ENCODE data around the gene MXD1. TPM values are rescaled to one million over a fixed set of nuclear protein-coding genes. Genes with fewer than 3 reads are reported as not detected.

The MXD1 gene
- total RNA-seq, 1 donor from 2014 or later = 18.9 TPM

DNA sequence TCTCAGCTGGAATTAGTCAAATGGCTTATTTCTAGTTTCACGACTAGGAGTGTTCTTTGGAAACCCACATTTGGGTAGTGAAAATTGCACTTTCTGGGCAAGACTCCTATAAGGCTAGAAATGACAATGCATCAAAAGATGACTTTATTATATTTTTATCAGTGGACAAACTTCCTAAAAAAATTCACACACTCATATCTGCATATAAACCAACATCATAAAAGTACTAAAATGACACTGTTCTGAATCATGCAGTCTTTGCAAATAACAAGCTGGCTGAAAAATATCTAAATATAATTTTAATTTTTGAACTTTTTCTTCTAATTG lies 17.6 kb downstream of the MXD1 start:
- intact Hi-C loops (cut with micrococcal nuclease) = no loop called here

DNA sequence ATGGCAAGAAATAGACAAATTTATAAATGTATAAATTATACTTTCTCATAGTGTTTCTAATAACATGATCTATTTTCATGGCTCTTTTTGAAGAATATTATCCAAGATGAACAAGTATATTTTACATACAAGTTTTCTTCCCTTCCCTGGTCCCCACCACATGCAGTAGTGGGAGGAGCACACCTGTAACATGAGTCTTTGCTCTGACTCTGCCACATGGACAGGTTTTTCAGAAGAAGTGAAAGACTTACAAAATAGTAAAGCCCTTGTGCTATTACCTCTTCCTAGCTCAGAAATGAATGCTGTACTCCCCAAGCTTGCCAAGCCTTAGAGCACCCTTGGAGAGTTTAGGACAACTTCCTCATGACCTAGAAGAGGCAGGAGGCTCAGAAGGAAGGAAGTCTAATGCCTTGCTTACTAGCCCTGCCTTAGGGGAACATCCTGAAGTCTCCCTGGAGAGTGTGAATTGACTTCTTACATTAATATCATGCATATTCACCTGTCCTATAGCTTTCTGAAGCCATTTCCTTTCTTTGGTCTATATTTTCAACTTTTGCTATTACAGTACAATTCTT lies 18.4 kb downstream of the MXD1 start:
- intact Hi-C loops (cut with micrococcal nuclease) = no loop called here

DNA sequence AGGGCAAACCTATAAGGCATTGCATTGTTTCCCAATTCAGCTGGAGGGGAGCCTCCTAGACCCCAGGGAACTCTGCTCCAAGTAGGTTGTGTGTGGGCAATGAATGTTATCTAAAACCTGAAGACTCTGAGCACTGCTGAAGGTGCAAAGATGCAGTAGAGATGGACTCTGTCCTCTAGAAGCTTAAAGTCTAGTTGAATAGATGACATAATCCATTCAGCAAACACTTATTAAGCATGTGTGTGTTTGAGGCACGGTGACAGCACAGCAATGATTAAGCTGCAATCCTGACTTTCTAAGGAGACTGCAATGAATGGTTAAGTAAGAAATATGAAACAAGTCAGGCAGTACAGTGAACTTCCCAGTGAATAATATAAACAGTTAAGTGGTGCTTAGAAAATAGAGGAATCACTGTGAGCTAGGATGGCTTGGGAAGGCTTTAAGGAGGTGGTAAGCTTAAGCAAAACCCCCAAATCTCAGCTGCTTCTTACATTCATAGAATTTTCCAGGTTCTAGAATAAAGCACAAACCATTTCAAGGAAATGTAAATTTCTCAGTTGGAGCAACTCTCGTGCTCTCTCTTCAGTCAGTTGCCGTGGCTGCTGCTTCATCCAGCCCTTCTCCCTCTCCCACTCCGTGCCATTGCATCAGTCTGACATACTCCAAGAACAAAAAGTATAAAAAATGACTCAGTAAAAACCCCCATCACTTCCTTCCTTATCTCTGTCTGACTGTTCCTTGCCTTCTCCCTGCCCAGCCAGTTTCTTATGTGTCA lies 19.1 kb downstream of the MXD1 start:
- intact Hi-C loops (cut with micrococcal nuclease) = no loop called here

DNA sequence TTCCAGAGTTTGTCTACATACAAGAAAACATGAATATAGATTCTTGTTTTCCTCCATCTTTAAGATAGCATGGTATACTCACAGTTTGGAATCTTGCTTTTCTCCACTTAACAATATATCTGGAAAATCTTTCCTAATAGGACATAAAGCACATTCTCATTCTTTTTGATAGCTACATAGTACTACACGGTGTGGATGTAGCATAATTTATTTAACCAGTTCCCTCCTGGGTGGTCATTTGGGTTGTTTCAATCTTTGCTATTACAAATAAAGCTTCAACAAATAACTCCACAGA lies 19.7 kb downstream of the MXD1 start:
- intact Hi-C loops (cut with micrococcal nuclease) = no loop called here

DNA sequence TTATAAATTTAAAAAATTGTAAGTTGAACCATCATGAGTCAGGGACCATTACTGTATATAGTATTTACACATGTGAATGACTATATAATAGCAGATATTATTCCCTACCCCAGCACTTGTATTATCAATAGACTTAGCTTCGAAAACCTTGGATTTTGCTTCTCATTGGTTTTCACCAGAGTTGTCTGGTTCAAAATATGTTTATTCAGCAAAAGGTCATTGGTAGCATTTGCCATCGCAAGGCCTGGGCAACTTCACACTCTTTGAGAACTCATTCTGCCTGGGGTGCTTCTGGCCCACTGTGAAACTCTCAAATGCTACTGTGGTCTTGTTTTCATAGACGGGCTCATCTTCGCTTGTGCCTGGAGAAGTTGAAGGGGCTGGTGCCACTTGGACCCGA lies 20.1 kb downstream of the MXD1 start:
- intact Hi-C loops (cut with micrococcal nuclease) = no loop called here

DNA sequence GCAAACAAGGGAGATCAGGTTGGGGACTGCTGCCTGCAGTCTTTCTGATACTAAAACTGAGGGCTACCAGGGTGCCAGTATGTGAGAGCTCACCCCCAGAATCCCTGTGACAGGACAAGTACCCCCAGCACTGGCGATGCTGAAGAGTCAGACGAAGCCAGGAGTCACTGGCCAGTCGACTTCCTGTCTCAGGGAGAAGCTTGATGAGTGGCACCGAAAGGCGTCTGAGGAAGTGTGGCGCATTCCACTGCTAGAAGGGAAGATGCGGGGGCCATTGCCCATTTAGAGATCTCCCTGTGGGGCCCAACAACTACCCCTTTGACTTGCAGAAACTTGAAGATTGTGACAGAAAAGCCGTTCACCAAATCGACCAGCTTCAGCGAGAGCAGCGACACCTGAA lies 22.0 kb downstream of the MXD1 start:
- intact Hi-C loops (cut with micrococcal nuclease) = no loop called here

DNA sequence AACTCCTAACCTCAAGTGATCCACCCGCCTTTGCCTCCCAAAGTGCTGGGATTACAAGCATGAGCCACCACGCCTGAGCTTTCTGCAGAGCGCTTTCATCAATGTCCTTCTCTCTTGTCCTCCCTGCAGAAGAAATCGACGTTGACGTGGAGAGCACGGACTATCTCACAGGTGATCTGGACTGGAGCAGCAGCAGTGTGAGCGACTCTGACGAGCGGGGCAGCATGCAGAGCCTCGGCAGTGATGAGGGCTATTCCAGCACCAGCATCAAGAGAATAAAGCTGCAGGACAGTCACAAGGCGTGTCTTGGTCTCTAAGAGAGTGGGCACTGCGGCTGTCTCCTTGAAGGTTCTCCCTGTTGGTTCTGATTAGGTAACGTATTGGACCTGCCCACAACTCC lies 23.1 kb downstream of the MXD1 start:
- intact Hi-C loops (cut with micrococcal nuclease) = no loop called here

DNA sequence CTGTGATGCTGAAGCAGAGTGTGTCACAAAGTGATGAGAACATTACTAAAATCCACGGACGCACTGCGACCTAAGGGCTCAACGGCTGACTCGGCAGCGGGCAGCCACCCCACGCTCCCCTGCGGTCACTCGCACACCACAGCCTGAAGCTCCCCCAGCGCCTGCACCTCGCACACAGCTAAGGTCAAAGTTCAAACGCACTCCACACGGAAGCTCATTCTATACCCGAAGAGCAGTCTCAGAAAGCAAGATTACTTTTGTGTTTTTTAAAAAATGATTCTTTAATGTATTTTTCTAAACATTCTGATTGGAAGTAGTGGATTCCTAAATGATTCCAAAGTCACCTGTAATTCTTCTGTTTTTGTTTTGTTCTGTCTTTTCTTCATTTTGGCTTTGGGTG lies 24.8 kb downstream of the MXD1 start:
- intact Hi-C loops (cut with micrococcal nuclease) = no loop called here

DNA sequence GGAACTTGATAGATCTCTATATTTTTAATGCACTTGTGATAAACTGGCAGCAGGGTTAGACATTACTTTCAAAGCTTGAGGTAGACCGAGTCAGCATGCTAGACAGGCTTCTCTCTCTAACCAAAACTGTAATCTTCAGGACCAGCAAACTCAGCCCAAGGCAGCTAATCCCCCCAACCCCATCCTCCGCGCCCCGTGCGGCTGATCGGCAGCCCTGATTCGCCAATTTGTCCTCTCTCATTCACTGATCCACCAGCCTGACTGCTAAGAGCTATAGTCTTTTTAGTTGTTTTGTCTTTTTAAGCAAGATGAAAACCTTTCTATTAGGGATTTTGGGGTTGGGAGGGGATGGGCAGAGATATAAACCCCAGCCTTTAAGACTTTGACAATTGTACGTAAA lies 25.8 kb downstream of the MXD1 start:
- intact Hi-C loops (cut with micrococcal nuclease) = no loop called here

DNA sequence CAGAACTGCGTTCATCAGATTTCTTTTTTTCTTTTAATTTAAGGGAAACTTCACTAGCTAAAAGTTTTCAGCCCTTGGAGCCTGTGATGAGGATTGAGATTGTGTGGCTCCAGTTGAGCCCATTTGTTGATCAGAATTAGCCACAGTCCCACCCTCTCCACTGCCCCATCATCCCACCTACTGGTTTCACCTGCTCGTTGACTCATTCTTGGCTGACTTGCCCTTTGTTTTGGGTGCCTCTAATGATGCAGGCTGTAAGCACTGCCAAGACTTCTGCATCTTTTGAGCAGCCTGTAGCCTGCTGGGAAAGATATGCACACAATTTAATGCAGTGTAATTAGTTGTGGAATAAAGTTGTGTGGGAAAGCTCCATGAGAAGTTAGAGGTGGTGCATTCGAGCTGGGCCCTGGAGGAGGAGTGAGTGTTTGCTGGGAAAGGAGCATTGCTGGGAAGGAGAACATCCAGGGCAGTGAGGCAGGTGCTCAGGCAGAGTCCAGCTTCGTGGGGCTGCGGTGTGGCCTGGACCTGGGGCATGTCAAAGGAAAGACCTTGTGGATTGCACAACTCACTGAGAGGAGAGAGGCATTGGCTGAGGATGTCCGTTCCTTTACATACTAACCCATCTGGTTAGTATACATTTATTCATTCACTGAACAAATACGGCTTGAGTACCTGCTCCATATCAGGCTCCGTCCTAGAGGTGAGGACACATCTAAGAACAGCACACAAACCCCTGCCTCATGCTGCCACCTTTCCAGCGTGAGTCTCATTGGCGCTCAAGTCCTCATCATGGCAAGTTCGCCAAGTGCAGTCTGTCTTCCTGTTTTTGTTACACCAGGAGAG lies 28.3 kb downstream of the MXD1 start:
- intact Hi-C loops (cut with micrococcal nuclease) = no loop called here

DNA sequence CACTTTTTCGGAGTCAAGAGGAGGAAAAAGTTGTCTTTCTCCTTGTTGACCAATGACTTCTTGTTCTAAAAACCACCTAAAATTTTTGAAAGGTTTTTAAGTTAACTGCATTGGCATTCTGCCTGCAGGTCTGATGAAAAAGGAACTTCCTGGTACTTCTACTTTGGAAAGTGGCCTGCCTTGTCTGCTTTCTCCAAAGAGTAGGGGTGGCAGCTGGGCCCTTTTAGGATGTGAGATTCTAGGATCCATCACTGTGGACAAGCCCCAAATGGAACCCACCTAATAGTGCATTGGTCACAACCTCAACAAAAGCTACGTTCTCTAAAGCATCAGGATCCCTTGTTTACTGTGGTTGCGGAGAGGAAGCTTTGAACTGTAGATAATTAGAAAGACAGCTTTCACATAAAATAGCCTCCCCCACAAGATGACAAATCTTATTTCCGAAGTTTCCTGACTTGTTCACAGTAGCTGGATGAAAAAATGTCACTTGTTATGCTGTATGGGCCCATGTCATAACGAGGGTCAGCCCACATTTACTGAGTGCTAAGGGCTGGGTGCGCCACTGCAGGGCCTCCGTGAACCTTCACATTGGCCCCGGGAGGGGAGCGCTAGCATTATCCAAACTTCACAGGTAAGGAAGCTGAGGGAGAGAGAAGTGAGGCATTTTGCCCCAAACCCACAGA lies 29.1 kb downstream of the MXD1 start:
- intact Hi-C loops (cut with micrococcal nuclease) = no loop called here

DNA sequence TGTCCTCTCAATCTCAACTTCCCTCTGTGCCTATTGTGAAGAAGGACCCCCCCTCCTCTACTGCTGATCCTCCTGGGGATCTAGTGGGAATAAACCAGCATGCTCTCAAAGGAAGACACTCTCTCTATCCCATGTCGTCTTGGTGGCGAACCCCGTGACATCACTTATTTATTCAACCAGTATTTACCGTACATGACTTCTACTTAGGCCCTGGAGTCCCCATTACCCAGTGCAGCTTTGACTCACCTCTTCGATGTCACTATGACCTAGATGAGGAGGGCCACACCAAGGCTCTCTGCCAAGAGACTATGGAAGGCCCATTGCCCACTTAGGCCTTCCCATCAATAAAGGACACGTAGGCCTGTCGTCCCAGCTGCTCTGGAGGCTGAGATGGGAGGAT lies 29.8 kb downstream of the MXD1 start:
- intact Hi-C loops (cut with micrococcal nuclease) = no loop called here

DNA sequence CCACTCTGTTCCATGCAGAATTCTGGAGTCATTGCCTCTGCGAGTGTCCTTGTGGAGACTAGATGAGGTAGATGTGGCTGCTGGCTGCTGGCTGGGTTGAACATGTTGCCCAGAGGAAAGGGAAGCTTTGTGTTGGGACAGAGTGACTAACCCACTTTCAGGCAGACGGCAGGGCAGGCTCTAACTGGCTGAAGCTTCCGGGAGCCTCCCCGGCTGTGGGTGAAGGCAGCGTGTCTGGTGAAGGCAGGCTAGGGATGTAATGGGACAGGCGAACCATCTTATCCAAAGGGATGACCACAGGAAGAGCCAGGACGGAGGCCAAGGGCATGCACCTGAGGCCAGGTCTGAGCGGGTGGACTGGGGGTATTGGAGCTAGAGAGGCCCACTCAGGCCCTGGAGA lies 30.5 kb downstream of the MXD1 start:
- intact Hi-C loops (cut with micrococcal nuclease) = no loop called here

DNA sequence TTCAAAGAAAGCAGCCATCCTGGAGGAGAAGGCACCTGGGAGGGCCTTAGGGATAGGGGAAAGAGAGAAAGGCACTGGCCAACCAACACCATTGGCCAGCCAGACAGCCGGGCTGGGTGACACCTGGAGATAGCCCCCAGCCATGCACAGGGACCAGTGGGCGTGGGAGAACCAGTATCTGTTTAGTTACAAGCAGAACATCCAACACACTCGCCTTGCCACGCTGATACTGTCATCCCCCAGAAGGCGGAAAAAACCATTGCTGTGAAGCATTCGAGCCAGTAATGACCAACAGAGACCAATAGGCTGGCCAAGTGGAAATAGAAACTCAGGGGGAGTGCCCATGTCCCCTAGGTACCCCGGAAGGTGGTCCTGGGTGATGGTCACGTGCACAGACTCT lies 31.0 kb downstream of the MXD1 start:
- intact Hi-C loops (cut with micrococcal nuclease) = loop anchor here (2.0 kb wide), 1 partner anchor 31 kb away; the partner anchor contains the start of gene MXD1

DNA sequence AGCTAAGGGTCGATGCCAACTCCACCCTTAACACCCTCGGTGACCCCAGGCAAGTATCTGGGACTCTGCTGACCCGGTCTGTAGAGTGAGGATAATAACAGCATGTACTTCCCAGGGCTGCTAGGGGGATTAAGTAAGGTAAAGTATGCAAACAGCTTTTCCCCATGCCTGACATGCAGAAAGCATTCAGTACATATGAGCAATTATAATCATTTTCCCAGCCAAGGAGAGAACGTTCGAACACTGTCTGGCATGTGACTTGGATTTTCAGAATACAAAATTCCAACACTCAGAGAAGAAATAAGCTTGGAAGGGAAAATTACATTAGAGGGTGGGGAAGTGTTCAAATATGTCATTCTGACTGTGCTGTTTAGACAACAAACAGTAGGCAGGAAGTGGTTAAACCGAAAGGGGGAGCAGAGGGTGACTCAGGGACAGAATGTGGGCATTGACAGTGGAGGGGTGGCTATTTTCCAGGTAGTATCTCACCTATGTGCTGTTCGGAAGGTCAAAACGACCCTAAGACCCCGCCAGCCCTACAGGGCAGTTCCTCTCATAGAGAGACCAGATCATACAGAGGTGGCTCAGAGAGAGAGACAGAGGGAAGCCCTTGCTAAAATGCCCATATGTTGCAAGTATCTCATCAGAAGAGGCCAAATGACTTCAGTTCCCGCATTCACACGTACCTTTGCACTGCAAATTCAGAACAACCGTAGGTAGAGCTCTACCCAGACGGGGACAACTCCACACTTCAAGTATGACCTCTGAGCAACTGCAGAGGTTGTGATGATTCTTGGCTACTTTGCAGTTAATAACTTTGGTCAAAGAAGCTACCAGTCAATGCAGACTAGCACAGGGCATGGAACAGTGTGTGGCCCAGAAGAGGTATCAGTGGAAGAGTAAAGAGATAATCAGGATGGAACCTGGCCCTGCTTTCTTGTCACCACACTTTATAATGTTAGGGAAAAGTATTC lies 31.7 kb downstream of the MXD1 start:
- intact Hi-C loops (cut with micrococcal nuclease) = loop anchor here (2.0 kb wide), 1 partner anchor 32 kb away; the partner anchor contains the start of gene MXD1

DNA sequence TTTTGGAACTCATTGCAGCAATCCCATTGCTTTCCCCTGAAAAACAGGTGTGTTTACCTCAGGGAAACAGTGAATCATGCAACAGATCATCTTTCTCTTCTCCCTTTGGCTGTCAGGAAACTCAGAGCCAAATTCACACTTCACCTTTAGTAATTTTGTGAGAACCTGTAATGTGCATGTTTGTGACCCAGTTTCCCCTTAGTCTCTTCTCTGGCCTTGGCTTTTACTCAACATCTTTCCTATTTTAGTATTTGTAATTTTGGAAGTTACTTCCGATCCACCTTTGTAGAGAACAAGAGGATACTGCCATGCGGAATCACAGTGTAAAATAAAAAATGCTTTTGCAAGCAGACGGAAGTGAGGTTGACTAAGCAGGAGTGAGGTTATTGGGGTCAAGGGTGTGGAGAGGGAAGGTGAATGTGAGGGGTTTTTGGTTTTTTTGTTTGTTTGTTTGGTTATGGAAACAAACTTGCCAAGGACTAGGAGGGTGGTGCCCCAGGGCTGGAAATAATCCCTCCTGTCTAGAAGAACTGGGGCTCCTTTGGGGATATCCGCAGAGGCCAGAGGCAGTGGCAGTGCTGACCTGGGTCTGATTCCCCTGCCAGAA lies 32.5 kb downstream of the MXD1 start:
- intact Hi-C loops (cut with micrococcal nuclease) = loop anchor here (2.0 kb wide), 1 partner anchor 33 kb away; the partner anchor contains the start of gene MXD1

DNA sequence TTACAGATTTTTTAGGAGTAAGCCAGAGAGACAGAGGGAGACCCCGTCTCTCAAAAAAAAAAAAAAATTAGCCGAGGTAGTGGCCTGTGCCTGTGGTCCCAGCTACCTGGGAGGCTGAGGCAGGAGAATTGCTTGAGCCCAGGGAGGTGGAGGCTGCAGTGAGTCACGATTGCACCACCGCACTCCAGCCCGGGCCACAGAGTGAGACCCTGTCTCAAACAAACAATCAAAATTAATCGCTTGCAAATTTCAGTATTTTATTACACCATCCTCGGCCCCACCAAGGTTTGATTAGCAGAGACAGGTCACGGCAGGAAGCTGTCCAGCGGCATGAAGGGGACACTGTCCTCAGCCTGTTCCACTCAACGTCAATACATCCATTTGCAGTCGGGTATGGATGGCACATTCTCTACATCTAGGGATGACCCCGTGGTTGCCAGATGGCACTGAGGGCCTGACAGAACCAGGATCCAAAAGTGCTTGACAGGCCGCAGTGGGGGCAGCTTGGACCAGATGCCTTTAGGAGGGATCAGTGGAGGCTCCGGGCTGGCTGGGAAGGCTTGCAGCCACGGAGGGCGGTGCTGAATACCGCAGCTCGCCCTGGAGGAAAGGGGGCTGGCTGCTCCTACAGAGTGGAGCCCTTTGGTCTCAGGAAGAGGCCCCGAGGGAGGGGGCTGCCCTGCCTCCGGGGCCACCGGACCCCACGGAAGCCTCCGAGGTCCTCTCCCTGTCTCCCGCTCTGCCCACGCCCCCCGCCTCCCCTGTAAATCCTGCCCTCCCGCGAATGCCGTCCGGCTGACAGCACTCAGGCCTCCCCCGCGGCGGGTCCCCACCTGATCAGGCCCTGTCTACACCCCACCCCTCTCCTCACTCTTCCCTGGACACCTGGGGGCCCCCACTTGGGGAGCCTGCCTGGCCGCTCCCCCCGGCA lies 33.4 kb downstream of the MXD1 start:
- intact Hi-C loops (cut with micrococcal nuclease) = no loop called here

DNA sequence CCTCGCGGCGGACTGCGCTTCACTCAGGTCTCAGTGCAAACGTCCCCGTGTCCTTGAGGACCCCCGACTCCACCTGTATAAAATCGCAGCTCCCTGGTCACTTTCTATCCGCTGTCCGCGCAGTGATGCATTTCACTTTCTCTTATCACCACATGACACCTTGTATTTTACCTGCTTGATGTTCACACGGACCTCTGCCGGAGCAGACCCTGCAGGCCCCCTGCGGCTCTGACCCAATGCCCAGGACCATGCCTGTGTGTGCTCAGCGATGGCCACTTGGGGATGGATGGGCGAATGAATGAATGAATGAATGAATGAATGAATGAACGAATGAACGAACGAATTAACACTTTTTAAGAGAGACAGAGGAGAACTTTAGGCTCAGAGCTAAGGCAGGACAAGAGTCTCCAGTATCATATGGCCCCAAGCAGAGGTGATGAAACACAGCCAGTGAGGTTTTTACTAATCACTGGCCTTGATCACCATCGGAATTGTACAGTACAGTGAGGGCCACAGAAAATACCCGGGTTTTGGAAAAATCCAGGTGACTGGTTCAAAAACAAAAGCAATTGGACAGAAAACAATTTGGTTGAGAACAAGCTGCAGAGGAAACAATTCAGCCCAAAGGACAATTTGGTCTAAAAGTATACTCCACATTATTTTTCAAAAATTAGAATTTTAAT lies 34.2 kb downstream of the MXD1 start:
- intact Hi-C loops (cut with micrococcal nuclease) = no loop called here

DNA sequence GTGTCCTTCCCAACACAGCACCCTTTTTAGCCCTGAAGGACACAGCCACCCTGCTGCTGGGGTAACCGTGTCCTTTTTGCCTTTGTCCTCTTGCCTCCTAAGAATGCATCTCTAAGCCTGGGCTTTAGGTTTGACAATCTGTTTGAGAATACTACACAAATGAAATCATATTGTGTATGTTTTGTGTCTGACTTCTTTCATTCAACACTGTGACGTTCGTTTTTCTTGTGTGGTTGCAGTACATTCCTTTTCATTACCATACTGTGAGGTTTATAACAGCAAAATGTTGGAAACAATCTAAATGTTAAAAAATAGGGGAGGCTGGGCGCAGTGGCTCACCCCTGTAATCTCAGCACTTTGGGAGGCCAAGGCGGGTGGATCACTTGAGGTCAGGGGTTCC lies 35.3 kb downstream of the MXD1 start:
- intact Hi-C loops (cut with micrococcal nuclease) = no loop called here
